Stomach (tissue), 9 donors: ENCODE data around the gene P2RX6. TPM values are rescaled to one million over a fixed set of nuclear protein-coding genes. Genes with fewer than 3 reads are reported as not detected.
"Not testable (repeated sequence)": the region's sequence is repeated elsewhere in the genome, so short reads cannot be mapped to it uniquely, and the experiment has no call there.

Source experiments
- DNase-seq, 2 donors: peaks; one replicate each; pipeline versions ENCODE4 v3.0.0 to v3.0.0-alpha.2; 2013 to 2019
- H3K27ac ChIP-seq, 5 donors: fragments of 200-600 bp in 4 of 5; sonication (generic) in 4 of 5; one replicate each; pipeline ENCODE4 v1.5.1; 2013 to 2019; ENCODE audit warnings: mild to moderate bottlenecking in 1 of 5, moderate library complexity in 1 of 5
- H3K27me3 ChIP-seq, 3 donors: fragments of 200-600 bp; sonication (generic); one replicate each; pipeline ENCODE4 v1.5.1; 2017 to 2019; ENCODE audit warnings: mixed run types in 1 of 3
- H3K36me3 ChIP-seq, 4 donors: fragments of 200-600 bp; sonication (generic); 1 replicate in 3 of 4; 2 replicates in 1 of 4; pipeline ENCODE4 v1.5.1; 2016 to 2019
- H3K4me1 ChIP-seq, 4 donors: fragments of 200-600 bp; sonication (generic); one replicate each; pipeline ENCODE4 v1.5.1; 2016 to 2019
- H3K4me3 ChIP-seq, 4 donors: fragments of 200-600 bp; sonication (generic) in 3 of 4; one replicate each; pipeline ENCODE4 v1.5.1; 2016 to 2019; ENCODE audit warnings: mild to moderate bottlenecking in 1 of 4
- H3K9me3 ChIP-seq, 4 donors: fragments of 200-600 bp; sonication (generic); one replicate each; pipeline ENCODE4 v1.5.1; 2016 to 2019
- CTCF ChIP-seq, 7 experiments: fragments of 450-650 bp in 4 of 7; fragments of 200-600 bp in 3 of 7; sonication (generic) in 3 of 7; IDR thresholded peaks; one replicate each; pipeline ENCODE4 v1.5.1; 2016 to 2019; ENCODE audit warnings: antibody characterized with exemption in 7 of 7, control low read depth in 2 of 7, mild to moderate bottlenecking in 1 of 7
- EP300 ChIP-seq: sonication (generic); formaldehyde crosslinking; IDR thresholded peaks from one replicate; pipeline ENCODE4 v1.6.1; 2017; ENCODE audit warnings: antibody characterized with exemption
- POLR2A ChIP-seq, 4 donors: fragments of 450-650 bp; IDR thresholded peaks; one replicate each; pipeline ENCODE4 v1.6.1; 2016; ENCODE audit warnings: antibody characterized with exemption in 4 of 4, control low read depth in 2 of 4, mild to moderate bottlenecking in 1 of 4, moderate library complexity in 1 of 4
- POLR2AphosphoS5 ChIP-seq, 3 donors: sonication (generic); formaldehyde crosslinking; IDR thresholded peaks; one replicate each; pipeline ENCODE4 v1.6.1; 2016; ENCODE audit warnings: antibody characterized with exemption in 3 of 3
- WGBS, 5 donors: extraction: QIAGEN DNeasy Blood & Tissue Kit in 3 of 5; methylation state at CpG; one replicate each; pipeline versions ENCODE4 v1.1.5 to v1.1.7; 2013 to 2018; 5-methylcytosine and 5-hydroxymethylcytosine counted together
- intact Hi-C: fragments of 100-400 bp; cut with DNase I; formaldehyde crosslinking; loops from one replicate; pipeline ENCODE4 v1.15.1; 2023; ENCODE audit warnings: low total_unique reads
- polyA plus RNA-seq, 3 donors: library from polyadenylated mRNA; stranded (reverse); fragments of 200-250 nt; gene quantifications; one replicate each; pipeline ENCODE4 v1.2.3, GENCODE V29; 2013
- total RNA-seq, 5 donors: library from RNA; depleted of rRNA; stranded (reverse); fragments of >200 nt; gene quantifications; one replicate each; pipeline versions ENCODE4 v1.1.0 to v1.2.3, GENCODE V29; 2014 to 2016
- donor health status: healthy with polysubstance abuse.
- donor health status: Bipolar disorder and iron deficiency.
- donor health status: healthy.

P2RX6 gene
- total and polyA plus RNA-seq, 8 donors: 0.10 to 0.55 (median 0.31) TPM; not detected in 5

- H3K4me3 ChIP-seq: no peak overlapping the region
- no peaks in the 10 kb centered on the region for H3K36me3 ChIP-seq
- H3K9me3 ChIP-seq: no peaks in the 10 kb centered on the region
- 65 to 89% (median 84%) methylated on average over 5 to 11 of the region's 11 CpGs for WGBS, 5 donors
- H3K27ac ChIP-seq: no peak overlapping the region
- TF ChIP-seq CTCF (IDR thresholded peaks at IDR 0.05): no peak
- no peak for TF ChIP-seq EP300
- no peak for TF ChIP-seq POLR2AphosphoS5 (IDR thresholded peaks at IDR 0.05)
- no peak for TF ChIP-seq POLR2A (IDR thresholded peaks at IDR 0.05)
- no peak for DNase-seq
- intact Hi-C loops: no loop called here
- no peaks in the 10 kb centered on the region for H3K4me1 ChIP-seq
- peaks cover 0 to 22% (median 4%) of the 10 kb centered on the region in 3 donors for H3K27me3 ChIP-seq
Observed at GRCh38 chr22:21054714-21055563, 40.0 kb downstream of the P2RX6 start.

- H3K36me3 ChIP-seq: no peaks in the 10 kb centered on the region
- TF ChIP-seq POLR2AphosphoS5 (IDR thresholded peaks at IDR 0.05): no peak
- TF ChIP-seq EP300: no peak
- no peak for TF ChIP-seq CTCF (IDR thresholded peaks at IDR 0.05)
- WGBS, 5 donors: 44 to 66% (median 50%) methylated on average over 1 to 4 of the region's 4 CpGs
- no peaks in the 10 kb centered on the region for H3K4me1 ChIP-seq
- no peak overlapping the region for H3K27ac ChIP-seq
- no peaks in the 10 kb centered on the region for H3K9me3 ChIP-seq
- no peak for DNase-seq
- H3K4me3 ChIP-seq: no peak overlapping the region
- H3K27me3 ChIP-seq: peaks cover 0 to 22% (median 4%) of the 10 kb centered on the region in 3 donors
- intact Hi-C loops: no loop called here
Observed at GRCh38 chr22:21055564-21055834, 40.5 kb downstream of the P2RX6 start.

GRCh38 chr22:21055880-21056319 lies 40.9 kb downstream of the P2RX6 start:
- peaks cover 0 to 22% (median 4%) of the 10 kb centered on the region in 3 donors for H3K27me3 ChIP-seq
- intact Hi-C loops: no loop called here
- 43 to 52% (median 46%) methylated on average over 7 of the region's 7 CpGs for WGBS, 5 donors
- no peaks in the 10 kb centered on the region for H3K9me3 ChIP-seq
- no peak for TF ChIP-seq POLR2A (IDR thresholded peaks at IDR 0.05)
- TF ChIP-seq EP300: no peak
- no peak for TF ChIP-seq CTCF (IDR thresholded peaks at IDR 0.05)
- no peak for TF ChIP-seq POLR2AphosphoS5 (IDR thresholded peaks at IDR 0.05)
- no peak overlapping the region for H3K27ac ChIP-seq
- H3K4me1 ChIP-seq: no peaks in the 10 kb centered on the region
- no peak overlapping the region for H3K4me3 ChIP-seq
- DNase-seq: no peak
- no peaks in the 10 kb centered on the region for H3K36me3 ChIP-seq

GRCh38 chr22:21060363-21060762 lies 45.4 kb downstream of the P2RX6 start:
- intact Hi-C loops: not testable (repeated sequence)

GRCh38 chr22:21061660-21062321 lies 46.8 kb downstream of the P2RX6 start:
- 88 to 97% (median 94%) methylated on average over 13 to 18 of the region's 18 CpGs for WGBS, 5 donors

More at GRCh38 chr22:21060363-21060762, 45.4 kb downstream of the P2RX6 start:
- not testable (repeated sequence) for DNase-seq, H3K27ac ChIP-seq, H3K36me3 ChIP-seq, H3K4me1 ChIP-seq, H3K9me3 ChIP-seq, H3K4me3 ChIP-seq
- 70 to 85% (median 77%) methylated on average over 3 to 7 of the region's 8 CpGs for WGBS, 5 donors
- H3K27me3 ChIP-seq: peaks cover 0 to 11% (median 2%) of the 10 kb centered on the region in 3 donors

GRCh38 chr22:21064425-21064824 lies 49.5 kb downstream of the P2RX6 start:
- H3K27me3 ChIP-seq, intact Hi-C loops, H3K4me3 ChIP-seq, H3K27ac ChIP-seq, H3K4me1 ChIP-seq, DNase-seq, H3K9me3 ChIP-seq, H3K36me3 ChIP-seq: not testable (repeated sequence)
- WGBS, 5 donors: 72 to 86% (median 81%) methylated on average over 9 to 11 of the region's 11 CpGs

More at GRCh38 chr22:21061660-21062321, 46.8 kb downstream of the P2RX6 start:
- H3K27me3 ChIP-seq, intact Hi-C loops, H3K36me3 ChIP-seq, H3K9me3 ChIP-seq, DNase-seq, H3K27ac ChIP-seq, H3K4me1 ChIP-seq, H3K4me3 ChIP-seq: not testable (repeated sequence)
